GM23338 (cell line): ENCODE measurements around the gene MCAM.

Experiments used
- CREB1 ChIP-seq: fragments of 250-450 bp; sonication (Bioruptor Pico); IDR thresholded peaks from 2 replicates; pipeline ENCODE4 v1.5.0; 2020; ENCODE audit warnings: low read depth, mild to moderate bottlenecking, moderate library complexity
- CTCF ChIP-seq, 2 experiments: fragments of 200-600 bp in 1 of 2; sonication (generic) in 1 of 2; conservative IDR thresholded peaks; 2 replicates each; pipeline versions ENCODE4 v1.5.1 to v1.6.1; 2016 to 2017; ENCODE audit warnings: antibody characterized with exemption in 2 of 2, low read depth in 2 of 2, mild to moderate bottlenecking in 2 of 2, moderate library complexity in 1 of 2
- EZH2 ChIP-seq: fragments of 200-600 bp; sonication (generic); IDR thresholded peaks from one replicate; pipeline ENCODE4 v1.8.0; 2017; ENCODE audit warnings: antibody characterized with exemption, mild to moderate bottlenecking, low read depth; ENCODE audit not compliant: unreplicated experiment
- EZH2phosphoT487 ChIP-seq: fragments of 200-600 bp; sonication (generic); IDR thresholded peaks from one replicate; pipeline ENCODE4 v1.8.1; 2018; ENCODE audit warnings: antibody characterized with exemption; ENCODE audit not compliant: unreplicated experiment
- JUNB ChIP-seq: IDR thresholded peaks from one replicate; pipeline ENCODE4 v1.6.1; 2016; ENCODE audit warnings: antibody characterized with exemption; ENCODE audit not compliant: unreplicated experiment
- NANOG ChIP-seq: IDR thresholded peaks from 2 replicates; pipeline ENCODE4 v1.6.1; 2016; ENCODE audit warnings: antibody characterized with exemption, borderline replicate concordance
- POLR2AphosphoS5 ChIP-seq: IDR thresholded peaks from 2 replicates; pipeline ENCODE4 v1.6.1; 2016; ENCODE audit warnings: antibody characterized with exemption, low read depth

GRCh38 chr11:119346605-119347004 lies 29.7 kb upstream of the MCAM start, which contains the start of gene MFRP:
- no peak for TF ChIP-seq CTCF (conservative IDR thresholded peaks at IDR 0.05; ENCODE audit: low read depth in 2 of 2)
- TF ChIP-seq POLR2AphosphoS5, result no peak
- no peak for TF ChIP-seq EZH2phosphoT487
- TF ChIP-seq EZH2, result no peak
- no peak for TF ChIP-seq CREB1
- TF ChIP-seq JUNB, result no peak
- TF ChIP-seq NANOG, result no peak
